Skeletal muscle tissue (tissue), 4 donors: Measurements from ENCODE around the gene RTN4IP1. TPM values are rescaled to one million over a fixed set of nuclear protein-coding genes. Genes with fewer than 3 reads are reported as not detected.

Source experiments
- H3K27ac ChIP-seq: one replicate; pipeline ENCODE4 v1.7.0; 2013; ENCODE audit warnings: mild to moderate bottlenecking, low read depth, low read length, inconsistent platforms
- H3K27me3 ChIP-seq, 3 donors: one replicate each; pipeline ENCODE4 v1.7.0; 2013; ENCODE audit warnings: low read length in 3 of 3; ENCODE audit not compliant: control insufficient read depth in 3 of 3, insufficient read depth in 3 of 3
- H3K36me3 ChIP-seq, 3 donors: one replicate each; pipeline ENCODE4 v1.7.0; 2013; ENCODE audit warnings: low read length in 3 of 3; ENCODE audit not compliant: control insufficient read depth in 3 of 3, insufficient read depth in 3 of 3
- H3K4me1 ChIP-seq, 3 donors: one replicate each; pipeline ENCODE4 v1.7.0; 2013; ENCODE audit warnings: low read length in 3 of 3, mild to moderate bottlenecking in 3 of 3; ENCODE audit not compliant: control insufficient read depth in 3 of 3, insufficient read depth in 3 of 3
- H3K4me3 ChIP-seq, 3 donors: one replicate each; pipeline ENCODE4 v1.7.0; 2013; ENCODE audit warnings: low read length in 3 of 3
- H3K9ac ChIP-seq, 3 donors: one replicate each; pipeline ENCODE4 v1.7.0; 2013; ENCODE audit warnings: low read length in 3 of 3, mild to moderate bottlenecking in 3 of 3, moderate library complexity in 2 of 3, low read depth in 1 of 3
- H3K9me3 ChIP-seq, 3 donors: one replicate each; pipeline ENCODE4 v1.7.0; 2013; ENCODE audit warnings: low read length in 3 of 3; ENCODE audit not compliant: control insufficient read depth in 3 of 3
- total RNA-seq: library from RNA; depleted of rRNA; stranded (reverse); fragments of >200 nt; gene quantifications from one replicate; pipeline ENCODE4 v1.2.3, GENCODE V29; 2014
- donor health status: Osteomylitis.

The RTN4IP1 gene
- total RNA-seq, 1 donor from 2014 or later: 8.4 TPM

DNA sequence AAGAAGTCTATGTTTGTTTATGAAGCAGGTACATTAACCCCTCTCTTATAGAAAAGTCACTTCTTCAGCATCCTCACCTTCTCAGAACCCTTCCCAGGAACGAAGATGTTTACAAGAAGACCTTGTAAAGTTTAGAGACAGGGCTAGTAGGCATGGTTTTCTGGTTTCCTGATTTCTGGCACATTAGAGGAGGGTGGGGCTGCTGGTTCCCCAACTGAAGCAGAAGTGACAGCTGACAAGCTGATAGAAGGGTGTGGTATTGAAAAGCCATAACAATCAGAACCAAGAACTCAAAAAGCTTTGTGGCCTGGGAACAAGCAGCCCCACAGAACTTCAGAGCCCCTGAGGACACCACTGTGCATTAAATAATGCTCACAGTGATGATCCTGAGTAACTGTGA is 91.2 kb downstream of the RTN4IP1 start:
- Histone ChIP-seq H3K36me3 (no peaks in the 10 kb centered on the region), H3K4me3 (no peak overlapping the region), H3K4me1 (no peaks in the 10 kb centered on the region), H3K27ac (no peak overlapping the region), H3K27me3 (no peaks in the 10 kb centered on the region), H3K9me3 (no peaks in the 10 kb centered on the region), H3K9ac (no peak overlapping the region)

DNA sequence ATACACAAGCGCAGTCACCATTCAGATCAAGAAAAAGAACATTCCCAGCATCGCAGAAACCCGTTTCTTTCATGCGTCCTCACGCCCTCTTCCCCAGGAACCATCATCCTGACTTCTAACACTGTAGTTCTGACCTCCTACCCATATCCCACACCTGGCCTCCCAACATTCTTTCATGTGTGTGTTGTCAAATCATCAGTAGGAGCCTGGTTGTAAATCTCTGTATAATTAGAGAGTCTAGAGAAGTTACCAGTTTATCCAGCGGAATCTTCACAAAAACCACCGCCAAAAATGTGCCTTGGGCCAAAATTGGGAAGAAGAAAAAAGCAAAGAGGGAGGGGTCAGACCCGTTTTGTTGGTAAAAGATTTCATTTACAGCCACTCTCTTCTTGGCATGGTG is 91.6 kb downstream of the RTN4IP1 start:
- Histone ChIP-seq H3K4me1 (no peaks in the 10 kb centered on the region), H3K36me3 (no peaks in the 10 kb centered on the region), H3K27me3 (no peaks in the 10 kb centered on the region), H3K9me3 (no peaks in the 10 kb centered on the region), H3K9ac (no peak overlapping the region), H3K4me3 (no peak overlapping the region), H3K27ac (no peak overlapping the region)

DNA sequence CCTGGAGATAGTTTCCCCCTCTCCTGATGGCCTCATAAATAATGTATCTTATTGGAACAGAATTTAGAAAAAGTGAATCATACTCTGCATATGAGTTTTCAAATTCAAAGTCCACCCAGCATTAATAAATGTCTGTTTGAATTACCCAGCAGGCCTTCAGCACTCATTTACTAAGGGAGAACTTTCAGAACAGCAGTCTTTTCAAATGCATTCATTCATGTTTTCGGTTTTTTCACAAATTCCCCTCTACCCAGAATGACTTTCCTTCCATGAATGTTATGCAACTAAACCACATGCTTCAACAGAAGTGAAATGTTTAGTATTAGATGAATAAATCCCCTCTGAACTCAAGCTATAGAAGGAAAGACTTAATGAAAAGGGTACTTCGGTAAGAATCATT is 92.4 kb downstream of the RTN4IP1 start:
- H3K27ac ChIP-seq: no peak overlapping the region
- H3K9me3 ChIP-seq: no peaks in the 10 kb centered on the region
- no peak overlapping the region for H3K4me3 ChIP-seq
- no peaks in the 10 kb centered on the region for H3K4me1 ChIP-seq
- no peaks in the 10 kb centered on the region for H3K36me3 ChIP-seq
- no peak overlapping the region for H3K9ac ChIP-seq
- H3K27me3 ChIP-seq: no peaks in the 10 kb centered on the region

DNA sequence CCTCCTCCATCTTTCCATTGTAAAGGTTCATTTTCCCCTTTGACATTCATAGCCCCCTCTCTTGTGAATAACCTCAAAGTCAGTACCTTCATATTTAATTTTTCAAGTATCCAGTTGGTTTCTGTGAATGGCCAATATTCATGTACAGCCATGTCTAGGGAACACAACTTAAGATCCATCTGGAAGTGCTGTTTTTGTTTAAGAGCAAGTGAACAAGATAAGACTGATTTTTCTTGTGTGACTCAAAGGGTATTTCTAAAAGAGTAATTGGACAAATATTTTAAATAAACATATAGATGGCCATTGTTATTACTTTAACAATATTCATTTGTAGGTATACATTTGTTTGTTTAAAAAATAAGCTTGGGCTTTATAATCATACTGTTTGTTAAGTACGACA is 92.9 kb downstream of the RTN4IP1 start:
- Histone ChIP-seq H3K4me1 (no peaks in the 10 kb centered on the region), H3K27me3 (no peaks in the 10 kb centered on the region), H3K36me3 (no peaks in the 10 kb centered on the region), H3K27ac (no peak overlapping the region), H3K4me3 (no peak overlapping the region), H3K9ac (no peak overlapping the region), H3K9me3 (no peaks in the 10 kb centered on the region)

DNA sequence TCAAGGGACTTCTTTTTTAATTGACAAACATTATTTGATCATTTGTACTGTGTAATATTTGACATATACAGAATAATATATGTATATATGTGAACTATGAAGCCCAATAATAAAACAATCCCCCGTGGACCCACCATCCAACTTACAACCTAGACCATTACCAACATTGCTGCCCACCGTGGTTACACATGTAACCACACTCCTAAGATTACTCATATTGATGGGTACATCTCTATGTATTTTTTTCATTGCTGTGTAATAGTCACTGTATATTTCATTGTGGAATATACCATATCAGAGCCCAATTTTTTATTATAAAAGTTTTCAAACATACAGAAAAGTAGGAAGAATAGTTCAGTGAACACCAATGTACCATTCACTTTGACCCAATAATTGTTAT is 94.3 kb downstream of the RTN4IP1 start:
- H3K9me3 ChIP-seq: no peaks in the 10 kb centered on the region
- no peak overlapping the region for H3K9ac ChIP-seq
- H3K36me3 ChIP-seq: no peaks in the 10 kb centered on the region
- no peak overlapping the region for H3K27ac ChIP-seq
- H3K27me3 ChIP-seq: no peaks in the 10 kb centered on the region
- H3K4me3 ChIP-seq: no peak overlapping the region
- H3K4me1 ChIP-seq: no peaks in the 10 kb centered on the region

DNA sequence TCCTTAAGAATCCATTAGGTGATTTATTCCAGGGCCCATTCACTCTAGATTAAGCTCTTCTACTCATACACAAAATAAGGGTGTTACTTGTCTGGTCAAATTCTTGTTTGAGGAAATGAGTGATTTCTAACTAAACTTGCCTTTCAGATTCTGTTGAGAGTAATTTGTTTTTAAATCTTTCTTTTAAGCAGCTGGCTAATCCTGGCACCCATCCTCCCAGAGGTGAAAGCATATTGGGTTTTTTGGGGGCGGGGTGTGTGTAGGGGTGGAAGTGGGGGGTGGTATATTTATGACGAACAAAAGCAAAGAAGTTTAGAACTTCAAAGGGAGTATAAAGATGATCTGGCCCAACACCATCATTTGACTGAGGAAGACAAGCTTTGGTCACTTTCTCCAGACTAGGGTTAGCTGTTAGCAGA is 94.7 kb downstream of the RTN4IP1 start:
- H3K9ac ChIP-seq: no peak overlapping the region
- no peak overlapping the region for H3K27ac ChIP-seq
- no peak overlapping the region for H3K4me3 ChIP-seq

DNA sequence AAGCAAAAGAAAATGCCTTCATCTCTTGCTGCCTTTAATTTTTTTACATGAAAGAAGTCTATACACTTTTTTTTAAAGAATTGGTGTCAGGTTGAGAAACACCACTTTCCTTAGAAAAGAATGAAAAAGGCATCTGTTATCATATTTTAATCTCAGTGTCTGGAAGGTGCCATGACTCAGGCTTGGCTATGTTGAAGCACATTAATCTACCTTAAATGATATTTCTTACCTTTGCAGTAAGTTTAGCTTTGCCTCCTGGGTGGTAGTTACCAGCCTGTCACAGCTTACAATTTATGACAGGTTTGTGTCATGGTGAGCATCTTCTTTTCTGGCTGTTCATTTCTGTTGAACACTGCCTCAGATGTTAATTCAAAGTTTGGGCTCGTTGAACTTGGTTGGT is 95.3 kb downstream of the RTN4IP1 start:
- Histone ChIP-seq H3K4me3 (no peak overlapping the region), H3K27me3 (no peaks in the 10 kb centered on the region), H3K9ac (no peak overlapping the region), H3K4me1 (no peaks in the 10 kb centered on the region), H3K27ac (no peak overlapping the region), H3K9me3 (no peaks in the 10 kb centered on the region), H3K36me3 (no peaks in the 10 kb centered on the region)

More for the DNA sequence above, 94.7 kb downstream of the RTN4IP1 start:
- Histone ChIP-seq H3K27me3 (no peaks in the 10 kb centered on the region), H3K36me3 (no peaks in the 10 kb centered on the region), H3K4me1 (no peaks in the 10 kb centered on the region), H3K9me3 (no peaks in the 10 kb centered on the region)

DNA sequence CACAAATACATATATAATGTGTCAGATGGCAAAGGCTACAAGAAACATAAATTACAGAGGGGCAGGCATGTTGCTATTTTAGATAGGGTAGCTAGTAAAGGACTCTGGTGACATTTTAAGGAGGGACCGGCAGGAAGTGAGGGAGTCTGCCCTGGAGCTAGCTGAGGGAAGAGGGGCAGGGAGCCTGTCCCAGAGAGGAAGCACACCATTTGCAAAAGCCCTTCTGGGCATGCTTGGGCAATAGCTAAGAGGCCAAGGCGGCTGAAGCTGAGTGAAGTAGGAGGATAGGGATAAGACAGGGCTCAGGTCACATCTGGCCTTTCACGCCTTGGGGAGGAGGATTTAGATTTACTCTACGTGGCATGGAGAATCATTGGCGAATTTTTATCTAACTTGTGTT is 96.2 kb downstream of the RTN4IP1 start:
- Histone ChIP-seq H3K9ac (no peak overlapping the region), H3K36me3 (no peaks in the 10 kb centered on the region), H3K4me3 (no peak overlapping the region), H3K27me3 (no peaks in the 10 kb centered on the region), H3K27ac (no peak overlapping the region), H3K4me1 (no peaks in the 10 kb centered on the region), H3K9me3 (no peaks in the 10 kb centered on the region)

DNA sequence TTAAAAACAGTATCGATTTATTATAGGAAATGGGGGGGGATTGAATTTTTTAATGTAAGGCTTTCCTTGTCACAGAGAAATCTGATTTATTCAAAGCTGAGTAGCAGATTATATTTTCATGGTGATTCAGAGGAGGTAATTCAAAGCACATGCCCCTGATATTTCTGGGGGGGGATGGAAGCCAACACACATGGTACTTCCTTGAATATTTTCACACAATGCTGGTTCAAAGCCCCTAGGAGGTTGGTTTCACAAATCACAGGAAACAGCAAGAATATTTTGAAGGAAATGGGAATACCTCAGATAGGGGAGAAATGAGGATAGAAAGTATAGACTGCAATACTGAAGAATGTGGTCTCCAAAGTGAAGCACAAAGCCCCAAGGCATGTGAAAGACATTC is 98.8 kb downstream of the RTN4IP1 start:
- no peak overlapping the region for H3K27ac ChIP-seq
- no peaks in the 10 kb centered on the region for H3K4me1 ChIP-seq
- H3K9ac ChIP-seq: no peak overlapping the region
- no peaks in the 10 kb centered on the region for H3K9me3 ChIP-seq
- H3K27me3 ChIP-seq: no peaks in the 10 kb centered on the region
- no peaks in the 10 kb centered on the region for H3K36me3 ChIP-seq
- H3K4me3 ChIP-seq: no peak overlapping the region

DNA sequence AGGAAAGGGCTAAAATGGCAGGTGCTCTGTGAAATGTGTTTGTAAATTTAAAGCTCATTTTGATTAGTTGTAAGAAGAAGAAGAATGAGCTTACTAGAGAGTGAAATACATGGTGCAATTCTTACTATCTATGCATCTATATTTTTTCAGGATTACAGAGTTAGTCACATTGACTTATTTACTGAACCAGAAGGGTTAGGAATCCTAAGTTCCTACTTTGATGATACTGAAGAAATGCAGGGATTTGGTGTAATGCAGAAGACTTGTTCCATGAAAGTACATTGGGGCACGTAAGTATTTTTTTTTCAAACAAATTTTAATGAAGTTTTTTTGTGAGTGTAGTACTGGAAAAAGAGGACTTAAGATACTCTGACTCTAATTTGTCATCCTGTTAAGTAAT is 99.3 kb downstream of the RTN4IP1 start:
- Histone ChIP-seq H3K27me3 (no peaks in the 10 kb centered on the region), H3K4me1 (no peaks in the 10 kb centered on the region), H3K36me3 (no peaks in the 10 kb centered on the region), H3K9ac (no peak overlapping the region), H3K9me3 (no peaks in the 10 kb centered on the region), H3K27ac (no peak overlapping the region), H3K4me3 (no peak overlapping the region)

DNA sequence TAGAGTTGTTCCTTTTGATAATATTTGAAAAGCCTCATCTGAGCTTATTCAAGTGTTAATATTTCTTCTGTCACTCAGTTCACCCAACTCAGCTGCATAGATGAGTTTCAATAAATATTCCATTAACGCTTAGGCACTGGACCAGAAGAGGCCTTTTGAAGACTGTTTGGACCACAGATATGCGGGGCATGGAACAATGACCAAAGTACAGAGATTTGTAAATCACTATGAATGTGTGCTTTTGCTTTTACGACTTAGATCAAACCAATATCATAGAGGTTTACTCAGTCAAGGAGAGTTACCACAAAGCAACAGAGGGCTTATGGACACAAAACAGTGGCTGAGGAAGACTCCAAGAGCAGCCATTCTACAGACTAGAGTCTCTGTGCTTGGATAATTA is 99.9 kb downstream of the RTN4IP1 start:
- Histone ChIP-seq H3K27me3 (no peaks in the 10 kb centered on the region), H3K4me1 (no peaks in the 10 kb centered on the region), H3K27ac (no peak overlapping the region), H3K4me3 (no peak overlapping the region), H3K9me3 (no peaks in the 10 kb centered on the region), H3K36me3 (no peaks in the 10 kb centered on the region), H3K9ac (no peak overlapping the region)
